Progenitor cell of endocrine pancreas (in vitro differentiated cells): ENCODE measurements around the gene RERE. TPM values are rescaled to one million over a fixed set of nuclear protein-coding genes. Genes with fewer than 3 reads are reported as not detected.
A peak's percentile ranks its signal among the peaks of the same experiment; 100 is the strongest.

ENCODE experiments used
- DNase-seq: peaks from one replicate; pipeline ENCODE4 v3.0.0; 2021; ENCODE audit warnings: low spot score; ENCODE audit not compliant: unreplicated experiment
- H3K27ac Mint-ChIP-seq: 2 replicates; pipeline ENCODE4 v1.8.0; 2021; ENCODE audit warnings: mild to moderate bottlenecking, moderate library complexity, mixed read lengths
- H3K27me3 Mint-ChIP-seq: 2 replicates; pipeline ENCODE4 v1.8.0; 2021; ENCODE audit warnings: mixed read lengths
- H3K36me3 Mint-ChIP-seq: 2 replicates; pipeline ENCODE4 v1.8.0; 2022; ENCODE audit warnings: mixed read lengths; ENCODE audit not compliant: insufficient read depth
- H3K4me1 Mint-ChIP-seq: 2 replicates; pipeline ENCODE4 v1.8.0; 2021; ENCODE audit warnings: low read depth, mixed read lengths
- H3K4me3 Mint-ChIP-seq: 2 replicates; pipeline ENCODE4 v1.8.0; 2021; ENCODE audit warnings: low read depth, mild to moderate bottlenecking, moderate library complexity, mixed read lengths
- H3K9me3 Mint-ChIP-seq: 2 replicates; pipeline ENCODE4 v1.8.0; 2021; ENCODE audit warnings: low read depth, mixed read lengths
- CTCF ChIP-seq: fragments of 200-600 bp; sonication (generic); IDR thresholded peaks from one replicate; pipeline ENCODE4 v1.5.0; 2021; ENCODE audit warnings: antibody characterized with exemption, mild to moderate bottlenecking; ENCODE audit not compliant: unreplicated experiment
- total RNA-seq: library from RNA; stranded (reverse); gene quantifications from 2 replicates; pipeline ENCODE4 v1.2.1, GENCODE V29; 2021

The RERE gene
- total RNA-seq, 1 donor from 2014 or later: 329 TPM

DNA sequence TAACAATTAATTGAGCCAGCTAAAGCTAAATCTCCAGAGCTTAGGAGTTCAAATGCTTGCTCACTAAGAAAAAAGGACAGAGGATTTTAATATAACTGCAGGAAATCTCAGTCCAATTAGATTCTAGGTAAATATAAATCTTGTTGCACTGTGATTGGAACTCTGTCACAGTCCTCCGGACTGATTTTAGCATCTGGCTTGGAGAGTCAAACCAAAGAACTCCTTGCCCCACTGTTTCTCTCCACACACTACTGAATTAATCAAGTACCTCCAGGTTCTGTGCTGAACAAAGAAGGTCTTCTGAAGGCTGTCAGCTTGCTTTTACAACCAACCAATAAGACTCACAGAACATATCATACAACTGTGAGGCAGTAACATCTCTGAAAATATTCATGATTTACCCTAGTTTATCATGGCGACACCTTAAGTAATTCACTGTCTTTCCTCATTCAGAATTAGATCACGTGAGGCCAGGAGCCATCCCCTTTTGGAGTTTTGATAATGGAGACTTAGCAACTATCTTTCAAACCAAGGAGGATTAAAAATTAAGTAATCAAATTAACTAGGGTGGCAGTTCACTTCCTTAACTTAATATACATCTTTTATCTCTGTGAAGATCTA is 176.0 kb downstream of the RERE start:
- Mint-ChIP-seq H3K27me3 (no peaks in the 10 kb centered on the region), H3K4me1 (peaks cover 37% of the 10 kb centered on the region), H3K4me3 (no peak overlapping the region), H3K36me3 (peaks cover 16% of the 10 kb centered on the region), H3K27ac (peak overlapping the region; percentile 60), H3K9me3 (no peaks in the 10 kb centered on the region)
- no peak for DNase-seq
- TF ChIP-seq CTCF: no peak

GRCh38 chr1:8640950-8641349 is 176.5 kb downstream of the RERE start:
- no peak for TF ChIP-seq CTCF
- no peaks in the 10 kb centered on the region for H3K9me3 Mint-ChIP-seq
- H3K27me3 Mint-ChIP-seq: no peaks in the 10 kb centered on the region
- no peak overlapping the region for H3K4me3 Mint-ChIP-seq
- peaks cover 15% of the 10 kb centered on the region for H3K36me3 Mint-ChIP-seq
- H3K4me1 Mint-ChIP-seq: peaks cover 34% of the 10 kb centered on the region
- no peak for DNase-seq
- H3K27ac Mint-ChIP-seq: no peak overlapping the region

DNA sequence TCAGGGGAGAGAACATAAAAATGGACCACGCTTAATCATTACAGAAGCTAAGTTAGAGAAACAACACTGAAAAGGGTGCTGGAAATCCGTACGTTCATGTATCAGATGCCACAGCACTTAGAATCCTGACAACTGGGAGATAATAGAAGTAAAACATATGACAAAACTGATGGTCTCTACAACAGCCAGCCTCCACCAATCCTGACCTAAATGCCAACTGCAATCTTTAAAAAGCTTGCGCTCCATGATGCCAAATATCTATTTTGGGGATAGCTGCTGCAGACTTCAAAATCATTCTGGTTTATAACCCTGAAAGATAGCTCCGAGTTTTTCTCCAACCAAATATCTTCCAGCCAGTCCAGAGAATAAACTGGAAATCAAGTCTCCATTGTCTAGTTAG is 178.3 kb downstream of the RERE start:
- no peak for TF ChIP-seq CTCF
- DNase-seq: no peak
- Mint-ChIP-seq H3K27me3 (no peaks in the 10 kb centered on the region), H3K27ac (peak overlapping the region; percentile 15), H3K9me3 (no peaks in the 10 kb centered on the region), H3K4me1 (peaks cover 31% of the 10 kb centered on the region), H3K4me3 (no peak overlapping the region), H3K36me3 (peaks cover 18% of the 10 kb centered on the region)

DNA sequence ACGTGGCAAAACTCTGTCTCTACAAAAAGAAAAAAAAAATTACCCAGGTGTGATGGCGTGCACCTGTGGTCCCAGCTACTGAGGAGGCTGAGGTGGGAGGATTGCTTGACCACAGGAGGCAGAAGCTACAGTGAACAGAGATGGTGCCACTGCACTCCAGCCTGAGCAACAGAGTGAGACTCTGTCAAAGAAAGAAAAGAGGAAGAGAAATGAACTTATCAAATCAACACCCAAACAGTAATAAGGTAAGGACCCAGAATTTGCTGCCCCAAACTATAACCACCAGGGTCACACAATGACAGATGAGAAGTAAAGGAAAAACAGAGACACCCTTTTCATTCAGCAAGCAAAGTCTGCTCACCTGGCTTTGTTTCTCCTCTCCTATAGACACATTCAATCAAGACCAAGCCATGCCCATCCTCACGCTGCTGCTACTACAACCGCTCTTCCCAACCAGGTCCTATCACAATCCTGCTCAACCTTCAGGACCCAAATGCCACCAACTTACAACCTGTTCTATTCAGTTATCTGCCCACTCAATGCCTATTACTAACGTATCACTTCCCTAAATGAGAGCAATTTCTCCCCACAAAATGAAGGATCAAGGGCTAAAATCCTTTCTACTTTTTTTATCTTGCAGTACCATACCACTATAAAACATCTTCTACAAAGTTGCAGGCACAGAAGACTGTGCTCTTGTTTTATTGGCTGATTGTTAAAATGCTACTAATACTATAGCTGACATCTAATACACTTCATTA is 183.5 kb downstream of the RERE start:
- Mint-ChIP-seq H3K36me3 (peaks cover 9% of the 10 kb centered on the region), H3K27me3 (no peaks in the 10 kb centered on the region), H3K27ac (peak overlapping the region; percentile 18), H3K4me3 (no peak overlapping the region), H3K9me3 (no peaks in the 10 kb centered on the region), H3K4me1 (peaks cover 43% of the 10 kb centered on the region)
- TF ChIP-seq CTCF: no peak
- DNase-seq: no peak

- Mint-ChIP-seq H3K27me3 (no peaks in the 10 kb centered on the region), H3K27ac (peak overlapping the region; percentile 8)
These were observed 185.3 kb downstream of the RERE start for GRCh38 chr1:8632102-8632501.

More at GRCh38 chr1:8632102-8632501, 185.3 kb downstream of the RERE start:
- H3K9me3 Mint-ChIP-seq: no peaks in the 10 kb centered on the region
- H3K36me3 Mint-ChIP-seq: peaks cover 7% of the 10 kb centered on the region
- H3K4me3 Mint-ChIP-seq: no peak overlapping the region
- no peak for TF ChIP-seq CTCF
- peaks cover 54% of the 10 kb centered on the region for H3K4me1 Mint-ChIP-seq
- no peak for DNase-seq
